ENCODE data around the gene BIRC2. TPM values are rescaled to one million over a fixed set of nuclear protein-coding genes. Genes with fewer than 3 reads are reported as not detected.

Gene BIRC2
- polyA plus RNA-seq, 1 experiment = 34.5 TPM

DNA sequence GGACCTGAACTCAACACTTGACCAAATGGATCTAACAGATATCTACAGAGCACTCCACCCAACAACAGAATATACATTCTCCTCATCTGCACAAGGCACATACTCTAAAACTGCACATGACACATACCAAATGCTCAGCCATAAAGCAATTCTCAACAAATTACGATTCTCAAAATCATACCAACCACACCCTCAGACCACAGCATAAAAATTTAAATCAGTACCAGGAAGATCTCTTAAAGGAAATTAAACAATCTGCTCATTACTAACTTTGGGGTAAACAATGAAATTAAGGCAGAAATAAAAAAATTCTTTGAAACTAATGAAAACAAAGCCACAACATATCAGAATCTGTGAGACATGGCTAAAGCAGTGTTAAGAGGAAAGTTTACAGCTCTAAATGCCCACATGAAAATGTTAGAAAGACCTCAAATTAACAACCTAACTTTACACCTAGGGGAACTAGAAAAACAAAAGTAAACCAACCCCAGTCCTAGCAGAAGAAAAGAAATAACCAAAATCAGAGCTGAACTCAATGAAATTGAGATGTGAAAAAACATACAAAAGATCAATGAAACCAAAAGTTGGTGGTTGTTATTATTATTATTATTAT lies 68.4 kb downstream of the BIRC2 start:
- ChIA-PET POLR2A (no interaction called here), CTCF (no interaction called here)
- TF ChIP-seq, protein P1, sequence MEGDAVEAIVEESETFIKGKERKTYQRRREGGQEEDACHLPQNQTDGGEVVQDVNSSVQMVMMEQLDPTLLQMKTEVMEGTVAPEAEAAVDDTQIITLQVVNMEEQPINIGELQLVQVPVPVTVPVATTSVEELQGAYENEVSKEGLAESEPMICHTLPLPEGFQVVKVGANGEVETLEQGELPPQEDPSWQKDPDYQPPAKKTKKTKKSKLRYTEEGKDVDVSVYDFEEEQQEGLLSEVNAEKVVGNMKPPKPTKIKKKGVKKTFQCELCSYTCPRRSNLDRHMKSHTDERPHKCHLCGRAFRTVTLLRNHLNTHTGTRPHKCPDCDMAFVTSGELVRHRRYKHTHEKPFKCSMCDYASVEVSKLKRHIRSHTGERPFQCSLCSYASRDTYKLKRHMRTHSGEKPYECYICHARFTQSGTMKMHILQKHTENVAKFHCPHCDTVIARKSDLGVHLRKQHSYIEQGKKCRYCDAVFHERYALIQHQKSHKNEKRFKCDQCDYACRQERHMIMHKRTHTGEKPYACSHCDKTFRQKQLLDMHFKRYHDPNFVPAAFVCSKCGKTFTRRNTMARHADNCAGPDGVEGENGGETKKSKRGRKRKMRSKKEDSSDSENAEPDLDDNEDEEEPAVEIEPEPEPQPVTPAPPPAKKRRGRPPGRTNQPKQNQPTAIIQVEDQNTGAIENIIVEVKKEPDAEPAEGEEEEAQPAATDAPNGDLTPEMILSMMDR (IDR thresholded peaks at IDR 0.05; ENCODE audit: insufficient read depth, low read depth, low read length) = no peak
- H3K4me3 ChIP-seq (ENCODE audit: low read depth, low read length) = no peak overlapping the region
- H3K27me3 ChIP-seq (ENCODE audit: control insufficient read depth, insufficient read depth, low read length) = no peaks in the 10 kb centered on the region
- H3K36me3 ChIP-seq (ENCODE audit: control insufficient read depth, insufficient read depth, low read length) = no peaks in the 10 kb centered on the region
- DNase-seq (ENCODE audit: low read depth) = no peak

DNA sequence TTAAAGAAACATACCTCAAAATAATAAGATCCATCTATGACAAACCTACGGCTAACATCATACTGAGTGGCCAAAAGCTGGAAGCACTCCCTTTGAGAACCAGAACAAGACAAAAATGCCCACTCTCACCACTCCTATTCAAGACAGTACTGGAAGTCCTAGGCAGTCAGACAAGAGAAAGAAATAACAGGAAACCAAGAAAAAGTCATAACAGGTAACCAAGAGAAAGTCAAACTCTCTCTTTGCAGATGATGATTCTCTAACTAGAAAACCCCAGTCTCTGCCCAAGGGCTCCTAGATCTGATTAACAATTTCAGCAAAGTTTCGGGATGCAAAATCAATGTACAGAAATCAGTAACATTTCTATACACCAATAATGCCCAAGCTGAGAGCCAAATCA lies 70.0 kb downstream of the BIRC2 start:
- ChIA-PET CTCF (no interaction called here), POLR2A (no interaction called here)
- Histone ChIP-seq H3K27me3 (ENCODE audit: control insufficient read depth, insufficient read depth, low read length) (no peaks in the 10 kb centered on the region), H3K4me3 (ENCODE audit: low read depth, low read length) (no peak overlapping the region), H3K36me3 (ENCODE audit: control insufficient read depth, insufficient read depth, low read length) (no peaks in the 10 kb centered on the region)
- TF ChIP-seq, protein P1 (IDR thresholded peaks at IDR 0.05; ENCODE audit: insufficient read depth, low read depth, low read length) = no peak
- DNase-seq (ENCODE audit: low read depth) = no peak

DNA sequence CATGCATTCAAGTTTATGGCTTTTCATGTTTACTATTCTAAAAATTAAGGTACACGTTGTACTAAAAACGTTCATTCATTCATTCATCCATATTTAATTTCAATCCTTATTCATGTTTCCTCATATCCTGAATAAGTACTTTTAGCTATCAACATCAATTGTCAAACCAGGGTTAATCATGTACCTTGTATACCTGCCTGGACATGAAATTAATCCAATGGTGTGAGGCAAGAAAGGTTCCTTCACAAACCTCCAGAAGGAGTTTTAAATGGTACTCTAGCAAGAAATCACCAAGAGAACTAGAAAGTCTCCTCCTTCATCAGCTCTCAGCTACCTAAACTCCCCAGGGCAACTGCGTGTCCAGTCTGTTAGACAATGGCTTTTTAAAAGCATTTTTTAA lies 72.2 kb downstream of the BIRC2 start:
- CTCF ChIA-PET = interaction anchor here (1.3 kb wide), 1 partner anchor 9 kb away, joined by 3 read pairs; no protein-coding TSS in a partner anchor
- Histone ChIP-seq H3K27me3 (ENCODE audit: control insufficient read depth, insufficient read depth, low read length) (no peaks in the 10 kb centered on the region), H3K4me3 (ENCODE audit: low read depth, low read length) (no peak overlapping the region), H3K36me3 (ENCODE audit: control insufficient read depth, insufficient read depth, low read length) (no peaks in the 10 kb centered on the region)
- TF ChIP-seq, protein P1 (IDR thresholded peaks at IDR 0.05; ENCODE audit: insufficient read depth, low read depth, low read length) = no peak
- no peak for DNase-seq (ENCODE audit: low read depth)
- POLR2A ChIA-PET = no interaction called here

DNA sequence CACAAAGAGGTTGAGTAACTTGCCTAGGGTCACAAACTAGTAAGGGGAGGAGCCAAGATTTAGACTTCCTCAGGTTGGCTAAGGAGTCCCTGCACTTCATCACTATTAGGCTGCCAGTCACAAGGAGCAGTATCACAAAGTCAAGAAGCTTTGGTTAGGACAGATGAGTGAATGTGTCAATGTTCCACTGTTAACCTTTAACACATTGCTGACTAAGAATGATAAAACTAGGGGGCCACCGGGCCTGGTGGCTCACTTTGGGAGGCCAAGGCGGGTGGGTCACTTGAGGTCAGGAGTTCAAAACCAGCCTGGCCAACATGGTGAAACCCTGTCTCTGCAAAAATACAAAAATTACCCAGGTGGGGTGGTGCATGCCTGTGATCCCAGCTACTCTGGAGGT lies 73.5 kb downstream of the BIRC2 start:
- H3K4me3 ChIP-seq (ENCODE audit: low read depth, low read length) = no peak overlapping the region
- TF ChIP-seq, protein P1 (IDR thresholded peaks at IDR 0.05; ENCODE audit: insufficient read depth, low read depth, low read length) = no peak
- ChIA-PET POLR2A (no interaction called here), CTCF (interaction anchor here (1.0 kb wide), 1 partner anchor 140 kb away, joined by 4 read pairs; no protein-coding TSS in a partner anchor)
- no peaks in the 10 kb centered on the region for H3K36me3 ChIP-seq (ENCODE audit: control insufficient read depth, insufficient read depth, low read length)
- no peaks in the 10 kb centered on the region for H3K27me3 ChIP-seq (ENCODE audit: control insufficient read depth, insufficient read depth, low read length)
- no peak for DNase-seq (ENCODE audit: low read depth)

DNA sequence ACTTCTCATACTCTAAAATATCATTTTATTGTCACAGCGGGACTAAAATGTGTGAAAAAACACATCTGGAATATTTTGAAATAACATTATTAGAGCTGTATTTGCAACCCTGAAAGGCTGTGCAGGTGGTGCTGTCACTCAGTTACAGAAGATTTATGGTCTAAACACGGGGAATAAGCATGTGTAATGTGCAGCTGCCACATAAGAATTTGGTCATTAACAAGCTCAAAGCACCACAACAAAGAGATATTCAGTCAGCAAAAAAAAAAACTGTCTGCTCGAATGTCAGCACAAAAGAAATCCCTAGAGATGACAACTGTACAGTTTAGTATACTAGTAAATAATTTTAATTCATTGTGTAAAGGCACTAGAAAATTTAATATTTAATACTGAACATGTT lies 74.2 kb downstream of the BIRC2 start:
- no peak overlapping the region for H3K4me3 ChIP-seq (ENCODE audit: low read depth, low read length)
- H3K36me3 ChIP-seq (ENCODE audit: control insufficient read depth, insufficient read depth, low read length) = no peaks in the 10 kb centered on the region
- TF ChIP-seq, protein P1 (IDR thresholded peaks at IDR 0.05; ENCODE audit: insufficient read depth, low read depth, low read length) = no peak
- DNase-seq (ENCODE audit: low read depth) = no peak
- POLR2A ChIA-PET = no interaction called here
- H3K27me3 ChIP-seq (ENCODE audit: control insufficient read depth, insufficient read depth, low read length) = no peaks in the 10 kb centered on the region
- CTCF ChIA-PET = interaction anchor here (1.0 to 1.5 kb wide), 2 partner anchors 31 to 141 kb away, joined by 3 to 4 read pairs; no protein-coding TSS in a partner anchor
